OCI-LY7 (cell line): ENCODE results near the gene PBX1. TPM values are rescaled to one million over a fixed set of nuclear protein-coding genes. Genes with fewer than 3 reads are reported as not detected.

Experiments
- BruUV-seq: library from RNA; stranded (reverse); fragments of 400-500 nt; replicated peaks from 2 replicates; lab custom pipeline; 2021; lab: Mats Ljungman, UMichigan
- CTCF ChIA-PET: fragments of 300-600 bp; sonication (Branson Sonifier 250); formaldehyde crosslinking; loops from one replicate; lab custom pipeline; 2022; ENCODE audit warnings: antibody characterized with exemption; ENCODE audit not compliant: unreplicated experiment; lab: Charles Lee
- POLR2A ChIA-PET: fragments of 300-600 bp; sonication (Branson Sonifier 250); formaldehyde crosslinking; loops from one replicate; lab custom pipeline; 2022; ENCODE audit warnings: antibody characterized with exemption; lab: Charles Lee
- DNase-seq: peaks from one replicate; pipeline ENCODE4 v3.0.0-alpha.2; 2015; ENCODE audit warnings: low spot score
- H2AFZ ChIP-seq: fragments of 200-600 bp; sonication (generic), shearing (Covaris generic); 2 replicates; pipeline ENCODE4 v1.6.1; 2014; ENCODE audit warnings: mild to moderate bottlenecking, antibody characterized with exemption, low read length, moderate library complexity
- H3K27ac ChIP-seq: fragments of 200-600 bp; sonication (generic); 2 replicates; pipeline ENCODE4 v1.5.1; 2014; ENCODE audit warnings: mixed run types, low read depth, mild to moderate bottlenecking, moderate library complexity, low read length, inconsistent platforms; ENCODE audit not compliant: poor library complexity, severe bottlenecking
- H3K36me3 ChIP-seq: fragments of 200-600 bp; sonication (generic); 2 replicates; pipeline ENCODE4 v1.6.1; 2014; ENCODE audit warnings: mild to moderate bottlenecking, antibody characterized with exemption, low read length, moderate library complexity, mixed read lengths; ENCODE audit not compliant: insufficient read depth
- H3K4me1 ChIP-seq: fragments of 200-600 bp; sonication (generic); 2 replicates; pipeline ENCODE4 v1.5.1; 2014; ENCODE audit warnings: mild to moderate bottlenecking, low read length; ENCODE audit not compliant: insufficient read depth, poor library complexity, severe bottlenecking
- H3K4me2 ChIP-seq: fragments of 200-600 bp; sonication (generic); 2 replicates; pipeline ENCODE4 v1.6.1; 2014; ENCODE audit warnings: mild to moderate bottlenecking, low read length
- H3K4me3 ChIP-seq: fragments of 200-600 bp; sonication (generic); 2 replicates; pipeline ENCODE4 v1.5.1; 2014; ENCODE audit warnings: mild to moderate bottlenecking, low read depth, low read length; ENCODE audit not compliant: poor library complexity, severe bottlenecking
- H3K79me2 ChIP-seq: fragments of 200-600 bp; sonication (generic); 2 replicates; pipeline ENCODE4 v1.6.1; 2016; ENCODE audit warnings: low read depth, mild to moderate bottlenecking, low read length, moderate library complexity, mixed read lengths; ENCODE audit not compliant: insufficient read depth
- H3K9me2 ChIP-seq: fragments of 200-600 bp; sonication (generic); 2 replicates; pipeline ENCODE4 v1.6.1; 2016; ENCODE audit warnings: mild to moderate bottlenecking, low read length, mixed read lengths; ENCODE audit not compliant: insufficient read depth
- H3K9me3 ChIP-seq: fragments of 200-600 bp; sonication (generic); 2 replicates; pipeline ENCODE4 v1.6.1; 2014; ENCODE audit warnings: mild to moderate bottlenecking, mixed run types, low read length, mixed read lengths
- H4K20me1 ChIP-seq: fragments of 200-600 bp; sonication (generic); 2 replicates; pipeline ENCODE4 v1.6.1; 2014; ENCODE audit warnings: mild to moderate bottlenecking, antibody characterized with exemption, low read length, moderate library complexity, mixed read lengths; ENCODE audit not compliant: insufficient read depth
- CTCF ChIP-seq: fragments of 200-600 bp; sonication (generic); conservative IDR thresholded peaks from 2 replicates; pipeline ENCODE4 v1.5.1; 2014; ENCODE audit warnings: mild to moderate bottlenecking, antibody characterized with exemption, low read length, moderate library complexity, mixed read lengths
- EZH2phosphoT487 ChIP-seq: fragments of 200-600 bp; sonication (generic); IDR thresholded peaks from 2 replicates; pipeline ENCODE4 v1.6.1; 2018; ENCODE audit warnings: low read depth, borderline replicate concordance, mild to moderate bottlenecking, mixed run types, antibody characterized with exemption, low read length, moderate library complexity, mixed read lengths
- intact Hi-C: fragments of 100-400 bp; cut with micrococcal nuclease; formaldehyde crosslinking; loops from one replicate; pipeline ENCODE4 v1.10.0; 2022; ENCODE audit not compliant: unreplicated experiment
- total RNA-seq, 2 experiments: library from RNA; depleted of rRNA in 1 of 2; stranded (reverse); fragments of >200 nt in 1 of 2; shearing (Covaris generic) in 1 of 2; gene quantifications; 2 replicates each; pipeline ENCODE4 v1.2.3, GENCODE V29; 2014 to 2022

The PBX1 gene
- total RNA-seq, 2 experiments from 2014 or later, result not detected

- H3K4me1 ChIP-seq, result no peaks in the 10 kb centered on the region
- TF ChIP-seq EZH2phosphoT487 (no peak), CTCF (no peak)
- no peak overlapping the region for H3K4me3 ChIP-seq
- no TSS peak for BruUV-seq
- POLR2A ChIA-PET, result interaction anchor here (0.6 kb wide), 1 partner anchor 14 kb away, joined by 4 read pairs; no protein-coding TSS in a partner anchor
- H3K9me3 ChIP-seq, result no peaks in the 10 kb centered on the region
- no peaks in the 10 kb centered on the region for H3K36me3 ChIP-seq
- H2AFZ ChIP-seq, result no peak overlapping the region
- no peak for DNase-seq
- no peaks in the 10 kb centered on the region for H3K79me2 ChIP-seq
- intact Hi-C loops, result no loop called here
- no peaks in the 10 kb centered on the region for H4K20me1 ChIP-seq
- no peak overlapping the region for H3K27ac ChIP-seq
- H3K9me2 ChIP-seq, result no peaks in the 10 kb centered on the region
- CTCF ChIA-PET, result no interaction called here
- no peak overlapping the region for H3K4me2 ChIP-seq
Measured at GRCh38 chr1:164867590-164867989, 308.6 kb downstream of the PBX1 start.

DNA sequence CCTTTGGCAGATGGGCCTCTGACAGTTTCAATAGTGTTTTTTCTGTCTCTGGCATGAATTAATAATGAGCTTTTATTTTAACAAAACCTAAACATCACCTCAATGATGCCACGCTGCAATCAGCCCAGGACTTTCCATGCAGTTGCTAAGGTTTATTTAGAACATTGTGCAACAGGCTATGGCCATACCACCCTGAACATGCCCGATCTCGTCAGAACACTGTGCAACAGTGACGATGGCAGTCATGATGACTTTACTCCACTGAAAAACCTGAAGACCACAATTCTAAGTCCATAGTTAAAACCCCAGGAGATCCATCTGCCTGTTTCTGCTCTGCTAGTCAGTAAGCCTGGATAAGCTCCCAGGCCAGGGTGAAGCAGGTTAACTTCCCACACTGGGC lies 310.0 kb downstream of the PBX1 start:
- no peak for DNase-seq

More for the DNA sequence above, 310.0 kb downstream of the PBX1 start:
- intact Hi-C loops, result no loop called here
- H3K9me3 ChIP-seq, result no peaks in the 10 kb centered on the region
- TF ChIP-seq CTCF (no peak), EZH2phosphoT487 (no peak)
- H3K36me3 ChIP-seq, result no peaks in the 10 kb centered on the region
- ChIA-PET CTCF (no interaction called here), POLR2A (no interaction called here)
- H3K4me3 ChIP-seq, result no peak overlapping the region
- H3K79me2 ChIP-seq, result no peaks in the 10 kb centered on the region
- no peak overlapping the region for H2AFZ ChIP-seq
- H3K9me2 ChIP-seq, result no peaks in the 10 kb centered on the region
- no peaks in the 10 kb centered on the region for H4K20me1 ChIP-seq
- H3K4me1 ChIP-seq, result no peaks in the 10 kb centered on the region
- H3K27ac ChIP-seq, result no peak overlapping the region
- H3K4me2 ChIP-seq, result no peak overlapping the region
- no TSS peak for BruUV-seq
